NT2/D1 (cell line): Measurements from ENCODE around the gene RPP21.

ENCODE experiments used
- SUZ12 ChIP-seq: IDR thresholded peaks from 2 replicates; pipeline ENCODE4 v1.6.1; 2011; ENCODE audit not compliant: insufficient read length, insufficient read depth; ENCODE audit errors: extremely low read depth
- YY1 ChIP-seq: IDR thresholded peaks from 2 replicates; pipeline ENCODE4 v1.6.1; 2011; ENCODE audit not compliant: insufficient read length, insufficient read depth
- ZNF274 ChIP-seq: IDR thresholded peaks from 2 replicates; pipeline ENCODE4 v1.6.1; 2011; ENCODE audit warnings: mild to moderate bottlenecking, low read depth, low read length

DNA sequence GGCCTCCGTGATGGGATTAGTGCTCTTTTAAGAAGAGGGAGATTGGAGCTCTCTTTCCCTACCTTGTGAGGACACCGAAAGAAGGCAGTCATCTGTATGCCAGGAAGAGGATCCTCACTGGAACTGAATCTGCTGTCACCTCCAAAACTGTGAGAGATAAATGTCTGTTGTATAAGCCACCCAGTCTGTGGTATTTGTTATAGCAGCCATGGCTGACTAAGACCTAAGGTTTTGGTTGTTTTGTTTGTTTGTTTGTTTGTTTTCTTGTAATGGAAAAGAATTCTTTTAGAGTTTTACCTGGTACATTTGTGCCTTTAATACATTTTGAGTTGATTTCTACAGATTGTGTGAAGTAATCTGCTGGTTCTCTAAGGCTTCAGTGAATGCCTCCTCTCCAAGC is 7.6 kb downstream of the RPP21 start:
- no peak for TF ChIP-seq ZNF274
- no peak for TF ChIP-seq YY1
- no peak for TF ChIP-seq SUZ12
